ENCODE data around the gene GP2.

GP2 gene

GRCh38 chr16:20327444-20328041 lies at the start of gene GP2:
Gene GP2, minus strand, starts transcription at chr16:20327513. Its CDS starts 1,082 bp downstream, at chr16:20326431.
- no peak for DNase-seq

GRCh38 chr16:20372701-20373100 lies 45.4 kb upstream of the GP2 start:
- DNase-seq = no peak

DNA sequence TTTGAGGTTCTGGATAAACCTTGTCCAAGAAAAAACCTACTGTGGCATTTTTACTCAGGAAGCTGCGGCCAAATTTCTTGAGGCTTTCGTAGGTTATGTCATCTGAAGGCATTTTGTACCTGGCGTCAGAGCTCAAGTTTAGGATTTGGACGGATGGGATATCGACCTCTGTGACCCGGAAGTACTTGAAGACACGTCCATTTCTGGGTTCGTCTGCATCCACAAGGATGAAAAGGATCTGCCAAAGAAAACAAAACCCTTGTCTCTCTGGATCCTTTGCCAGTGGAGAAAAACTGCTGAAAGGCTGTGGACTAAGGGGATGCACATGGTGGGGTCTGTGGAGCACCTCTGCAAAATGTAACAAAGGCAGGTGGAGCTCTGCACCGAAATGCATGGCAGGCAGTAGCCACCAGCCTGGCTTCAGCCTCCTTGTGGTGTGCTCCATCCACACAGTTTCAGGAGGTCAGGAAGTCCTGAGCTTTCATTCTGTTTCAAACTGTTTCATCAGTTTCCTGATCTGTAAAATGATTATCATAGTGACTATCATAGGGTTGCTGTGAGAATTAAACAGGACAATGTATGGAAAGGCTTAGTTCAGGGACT lies 42.2 kb upstream of the GP2 start:
- DNase-seq = no peak

GRCh38 chr16:20364051-20364450 lies 36.7 kb upstream of the GP2 start:
- DNase-seq = no peak

GRCh38 chr16:20363191-20363590 lies 35.9 kb upstream of the GP2 start:
- DNase-seq = no peak

- no peak for DNase-seq
Measured at GRCh38 chr16:20359997-20360396, 32.7 kb upstream of the GP2 start.

DNA sequence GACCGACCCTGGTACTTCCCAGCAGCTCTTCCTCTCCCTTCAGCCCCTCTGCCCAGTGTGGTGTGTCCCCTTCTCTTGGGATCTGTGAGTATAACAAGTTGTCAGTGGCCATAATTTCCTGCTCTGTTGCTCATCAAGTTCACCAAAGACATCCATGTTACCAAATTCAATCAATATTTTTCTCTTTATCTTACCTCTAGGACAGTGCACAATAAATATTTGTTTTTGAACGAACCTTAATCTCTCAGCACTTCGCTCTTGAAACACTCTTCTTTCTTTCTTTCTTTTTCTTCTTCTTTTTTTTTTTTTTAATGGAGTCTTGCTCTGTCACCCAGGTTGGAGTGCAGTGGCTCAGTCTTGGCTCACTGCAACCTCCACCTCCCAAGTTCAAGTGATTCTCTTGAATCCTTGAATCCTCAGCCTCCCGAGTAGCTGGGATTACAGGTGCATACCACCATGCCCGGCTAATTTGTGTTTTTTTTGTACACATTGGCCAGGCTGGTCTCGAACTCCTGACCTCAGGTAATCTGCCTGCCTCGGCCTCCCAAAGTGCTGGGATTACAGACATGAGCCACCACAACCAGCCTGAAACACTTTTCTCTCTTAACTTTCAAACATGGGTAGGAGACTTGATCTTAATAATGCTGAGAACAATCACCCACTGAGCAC lies 27.9 kb upstream of the GP2 start:
- no peak for DNase-seq

GRCh38 chr16:20353379-20353778 lies 26.1 kb upstream of the GP2 start:
- DNase-seq = no peak

DNA sequence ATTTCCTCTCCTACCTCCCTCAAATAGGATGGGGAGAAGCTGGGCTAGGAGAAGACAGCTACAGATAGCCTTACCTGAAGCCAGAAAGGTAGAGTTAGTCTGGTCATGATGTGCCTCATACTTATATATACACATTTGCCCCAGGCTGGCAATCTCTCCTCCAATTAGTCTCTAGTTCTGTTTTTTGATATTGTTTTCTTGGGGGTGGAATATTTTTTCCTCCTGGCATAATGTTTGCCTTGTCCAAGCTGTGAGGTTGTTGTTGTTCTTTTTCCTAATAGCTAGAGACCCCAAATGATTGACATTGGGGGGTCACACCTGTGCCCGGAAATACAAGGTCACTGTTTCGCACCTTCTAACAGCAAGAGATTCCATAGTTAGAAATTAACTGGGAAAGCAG lies 25.3 kb upstream of the GP2 start, which contains the start of gene UMOD:
Gene UMOD (minus strand): TSS at position 101 of the 400 bp plus-strand sequence. CDS start 1,978 bp downstream, outside the sequence.
- no peak for DNase-seq

GRCh38 chr16:20349615-20350014 lies 22.3 kb upstream of the GP2 start:
- DNase-seq = no peak

DNA sequence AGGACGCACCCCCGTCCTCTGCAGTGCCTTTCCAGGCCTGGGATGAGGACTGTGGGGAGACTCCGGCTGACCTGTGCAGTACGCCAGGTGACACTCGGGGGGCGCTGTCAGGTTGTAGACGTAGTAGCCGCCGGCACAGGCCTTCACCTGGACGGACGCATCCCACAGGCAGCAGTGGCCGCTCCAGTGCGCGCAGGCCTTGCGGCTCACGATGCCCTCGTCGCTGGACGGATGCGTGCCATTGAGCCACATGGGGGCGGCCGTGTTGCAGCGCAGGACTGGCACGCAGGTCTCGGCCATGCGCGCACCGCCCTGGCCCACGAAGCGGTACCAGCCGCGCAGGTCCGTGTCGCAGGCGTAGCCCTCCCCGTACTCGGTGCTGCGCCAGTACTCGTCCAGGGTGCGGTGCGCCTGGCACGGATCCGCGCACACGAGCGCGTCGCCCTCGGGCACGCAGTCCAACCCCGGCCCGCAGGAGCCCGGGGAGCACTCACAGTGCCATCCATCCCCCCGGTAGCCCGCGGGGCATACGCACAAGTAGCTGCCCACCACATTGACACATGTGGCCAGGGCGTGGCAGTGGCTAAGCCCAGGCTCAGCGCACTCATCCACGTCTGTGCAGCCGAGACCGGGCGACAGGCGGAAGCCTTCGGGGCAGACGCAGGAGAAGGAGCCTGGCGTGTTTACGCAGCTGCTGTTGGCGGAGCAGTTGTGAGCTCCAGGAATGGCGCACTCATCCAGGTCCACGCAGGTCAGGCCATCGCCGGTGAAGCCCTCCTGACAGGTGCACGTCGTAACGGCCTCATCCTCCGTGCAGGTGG lies 21.3 kb upstream of the GP2 start:
- DNase-seq = no peak

GRCh38 chr16:20347666-20348364 lies 20.5 kb upstream of the GP2 start:
- no peak for DNase-seq

DNA sequence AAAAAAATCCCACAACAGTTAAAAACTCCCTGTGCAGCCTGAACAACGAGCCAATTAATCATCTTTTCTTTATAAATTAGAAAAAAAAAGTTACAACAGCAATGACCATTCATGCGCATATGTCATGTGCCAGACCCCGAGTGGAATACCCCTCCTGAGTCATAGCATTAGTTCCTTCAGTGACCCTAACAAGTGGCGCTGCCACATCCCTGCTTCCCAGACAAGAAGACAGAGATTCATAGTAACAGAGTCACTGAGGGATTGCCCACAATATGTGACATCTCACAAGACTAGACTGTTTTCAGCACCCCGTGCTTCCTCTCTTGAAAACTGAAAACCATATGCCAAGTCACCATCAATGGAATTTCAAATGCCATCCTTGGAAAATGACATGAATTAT lies 17.3 kb upstream of the GP2 start:
- no peak for DNase-seq

DNA sequence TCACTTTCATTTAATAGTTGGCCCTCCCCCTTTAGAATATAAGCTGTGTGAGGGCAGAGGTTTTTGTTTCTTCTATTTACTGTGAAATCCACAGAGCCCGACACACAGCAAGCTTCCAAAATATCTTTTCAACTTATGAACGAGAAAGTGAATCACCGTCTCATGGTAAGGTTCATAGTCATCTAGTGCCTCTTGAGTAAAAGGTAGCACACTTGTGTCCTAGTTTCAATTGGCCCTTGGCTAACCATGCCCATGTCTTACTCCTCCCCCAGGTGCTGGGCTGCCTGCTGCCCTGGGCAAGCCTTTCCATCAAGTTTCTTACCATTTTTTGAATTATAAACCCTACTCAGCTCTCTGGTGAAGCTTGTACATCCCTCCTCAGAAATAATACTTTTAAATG lies 12.4 kb upstream of the GP2 start:
- no peak for DNase-seq

GRCh38 chr16:20336955-20337354 lies 9.6 kb upstream of the GP2 start:
- DNase-seq = no peak

DNA sequence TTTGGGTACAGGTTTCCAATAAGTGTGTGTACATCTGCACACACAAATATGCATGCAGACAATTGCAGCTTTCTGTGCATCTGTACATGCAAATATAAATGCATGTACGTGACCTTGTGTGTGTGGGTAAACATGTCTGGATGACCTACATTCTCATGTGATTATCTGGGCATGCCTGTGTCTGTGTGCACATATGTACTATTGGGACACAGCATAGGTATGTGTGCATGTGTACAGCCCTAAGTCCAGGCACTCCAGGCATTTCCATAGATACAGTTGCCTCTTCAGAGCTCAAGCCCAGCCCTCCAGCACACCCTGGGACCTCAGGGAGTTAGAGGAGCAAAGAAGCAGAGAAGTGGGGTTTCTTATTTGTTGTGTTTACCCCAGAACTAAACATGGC lies 7.1 kb upstream of the GP2 start:
- no peak for DNase-seq

GRCh38 chr16:20333120-20333519 lies 5.8 kb upstream of the GP2 start:
- no peak for DNase-seq

GRCh38 chr16:20332411-20332810 lies 5.1 kb upstream of the GP2 start:
- no peak for DNase-seq

GRCh38 chr16:20331635-20332034 lies 4.3 kb upstream of the GP2 start:
- DNase-seq = no peak

GRCh38 chr16:20329392-20330138 lies 2.3 kb upstream of the GP2 start:
- DNase-seq = no peak

GRCh38 chr16:20326321-20326720 lies 992 bp downstream of the GP2 start:
- DNase-seq = no peak

All from nucleus accumbens (tissue), 56 donors.